ENCODE results near the gene SLCO2B1. TPM values are rescaled to one million over a fixed set of nuclear protein-coding genes. Genes with fewer than 3 reads are reported as not detected.

SLCO2B1 gene
- total RNA-seq, 2 donors from 2014 or later = 1.1 to 1.9 TPM

DNA sequence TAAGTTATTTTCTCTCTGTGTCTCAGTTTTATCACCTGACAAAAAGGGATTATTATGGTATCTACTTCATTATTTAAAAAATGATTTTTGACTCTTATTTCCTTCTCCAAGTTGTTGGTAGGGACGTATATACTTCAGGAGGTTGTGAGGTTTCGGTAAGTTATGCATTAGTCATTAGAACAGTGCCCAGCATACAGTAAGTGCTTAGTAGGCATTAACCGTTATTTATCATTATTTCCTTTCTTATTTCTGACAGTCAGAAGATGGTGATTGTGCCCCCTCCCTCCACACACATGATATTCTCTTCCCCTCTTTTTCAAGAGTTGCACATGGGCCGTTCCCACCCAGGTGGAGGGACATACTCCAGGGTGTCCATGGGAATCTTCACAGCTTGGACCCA lies 36.1 kb downstream of the SLCO2B1 start:
- no peak overlapping the region for H3K4me3 ChIP-seq (ENCODE audit: low read length)
- WGBS, 2 experiments (ENCODE audit: insufficient coverage in 1 of 2, insufficient read length in 1 of 2) = 89% methylated on average over 4 of the region's 4 CpGs; no CpG with 5 or more reads in 1 of the 2 experiments
- no peak overlapping the region for H3K27ac Mint-ChIP-seq
- H3K4me1 ChIP-seq (ENCODE audit: control insufficient read depth, insufficient read depth, low read length) = no peaks in the 10 kb centered on the region
- H3K36me3 ChIP-seq (ENCODE audit: control insufficient read depth, insufficient read depth, low read length) = no peaks in the 10 kb centered on the region
- TF ChIP-seq, protein P1, sequence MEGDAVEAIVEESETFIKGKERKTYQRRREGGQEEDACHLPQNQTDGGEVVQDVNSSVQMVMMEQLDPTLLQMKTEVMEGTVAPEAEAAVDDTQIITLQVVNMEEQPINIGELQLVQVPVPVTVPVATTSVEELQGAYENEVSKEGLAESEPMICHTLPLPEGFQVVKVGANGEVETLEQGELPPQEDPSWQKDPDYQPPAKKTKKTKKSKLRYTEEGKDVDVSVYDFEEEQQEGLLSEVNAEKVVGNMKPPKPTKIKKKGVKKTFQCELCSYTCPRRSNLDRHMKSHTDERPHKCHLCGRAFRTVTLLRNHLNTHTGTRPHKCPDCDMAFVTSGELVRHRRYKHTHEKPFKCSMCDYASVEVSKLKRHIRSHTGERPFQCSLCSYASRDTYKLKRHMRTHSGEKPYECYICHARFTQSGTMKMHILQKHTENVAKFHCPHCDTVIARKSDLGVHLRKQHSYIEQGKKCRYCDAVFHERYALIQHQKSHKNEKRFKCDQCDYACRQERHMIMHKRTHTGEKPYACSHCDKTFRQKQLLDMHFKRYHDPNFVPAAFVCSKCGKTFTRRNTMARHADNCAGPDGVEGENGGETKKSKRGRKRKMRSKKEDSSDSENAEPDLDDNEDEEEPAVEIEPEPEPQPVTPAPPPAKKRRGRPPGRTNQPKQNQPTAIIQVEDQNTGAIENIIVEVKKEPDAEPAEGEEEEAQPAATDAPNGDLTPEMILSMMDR (conservative IDR thresholded peaks at IDR 0.05) = no peak
- H3K4me1 Mint-ChIP-seq = peaks cover 5% of the 10 kb centered on the region
- no peak for DNase-seq
- no peaks in the 10 kb centered on the region for H3K27me3 ChIP-seq (ENCODE audit: control insufficient read depth, insufficient read depth, low read length, poor library complexity, severe bottlenecking)
- H3K27ac ChIP-seq (ENCODE audit: low read depth, low read length) = no peak overlapping the region
- H3K9me3 ChIP-seq (ENCODE audit: control insufficient read depth, low read length) = no peaks in the 10 kb centered on the region
- H3K36me3 Mint-ChIP-seq (ENCODE audit: low read depth) = no peaks in the 10 kb centered on the region
- no peaks in the 10 kb centered on the region for H3K9me3 Mint-ChIP-seq
- no peak overlapping the region for H3K4me3 Mint-ChIP-seq
- no peak overlapping the region for H3K9ac ChIP-seq (ENCODE audit: extremely low read depth, low read length, poor library complexity, severe bottlenecking)
- no peaks in the 10 kb centered on the region for H3K27me3 Mint-ChIP-seq (ENCODE audit: insufficient read depth)

DNA sequence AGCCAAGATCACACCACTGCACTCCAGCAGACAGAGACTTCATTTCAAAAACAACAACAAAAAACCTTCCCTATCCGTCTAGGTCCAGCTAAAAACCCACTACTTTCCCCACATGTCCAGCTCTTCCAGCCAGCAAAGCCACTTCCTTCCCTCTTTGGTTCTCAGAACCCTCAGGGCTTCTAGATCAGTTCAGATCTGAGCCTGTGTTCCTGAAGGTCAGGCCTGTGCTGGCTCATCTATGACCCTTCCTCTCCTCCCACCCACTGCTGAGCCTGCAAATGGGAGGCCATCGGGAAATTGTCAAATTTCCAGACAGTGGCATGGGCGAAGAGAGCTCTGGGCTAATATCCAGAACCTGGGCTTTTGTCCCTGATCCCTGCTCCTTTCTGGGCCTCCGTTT lies 37.8 kb downstream of the SLCO2B1 start:
- Mint-ChIP-seq H3K27me3 (ENCODE audit: insufficient read depth) (peaks cover 3% of the 10 kb centered on the region), H3K4me3 (no peak overlapping the region), H3K9me3 (no peaks in the 10 kb centered on the region), H3K36me3 (ENCODE audit: low read depth) (no peaks in the 10 kb centered on the region), H3K27ac (no peak overlapping the region), H3K4me1 (peaks cover 5% of the 10 kb centered on the region)
- H3K9ac ChIP-seq (ENCODE audit: extremely low read depth, low read length, poor library complexity, severe bottlenecking) = no peak overlapping the region
- no peak for DNase-seq
- no peak overlapping the region for H3K27ac ChIP-seq (ENCODE audit: low read depth, low read length)
- H3K4me1 ChIP-seq (ENCODE audit: control insufficient read depth, insufficient read depth, low read length) = no peaks in the 10 kb centered on the region
- no peaks in the 10 kb centered on the region for H3K27me3 ChIP-seq (ENCODE audit: control insufficient read depth, insufficient read depth, low read length, poor library complexity, severe bottlenecking)
- 89 to 97% methylated on average over 4 of the region's 4 CpGs for WGBS, 2 experiments (ENCODE audit: insufficient coverage in 1 of 2, insufficient read length in 1 of 2)
- TF ChIP-seq, protein P1 (conservative IDR thresholded peaks at IDR 0.05) = no peak
- no peaks in the 10 kb centered on the region for H3K36me3 ChIP-seq (ENCODE audit: control insufficient read depth, insufficient read depth, low read length)
- H3K9me3 ChIP-seq (ENCODE audit: control insufficient read depth, low read length) = no peaks in the 10 kb centered on the region
- H3K4me3 ChIP-seq (ENCODE audit: low read length) = no peak overlapping the region

DNA sequence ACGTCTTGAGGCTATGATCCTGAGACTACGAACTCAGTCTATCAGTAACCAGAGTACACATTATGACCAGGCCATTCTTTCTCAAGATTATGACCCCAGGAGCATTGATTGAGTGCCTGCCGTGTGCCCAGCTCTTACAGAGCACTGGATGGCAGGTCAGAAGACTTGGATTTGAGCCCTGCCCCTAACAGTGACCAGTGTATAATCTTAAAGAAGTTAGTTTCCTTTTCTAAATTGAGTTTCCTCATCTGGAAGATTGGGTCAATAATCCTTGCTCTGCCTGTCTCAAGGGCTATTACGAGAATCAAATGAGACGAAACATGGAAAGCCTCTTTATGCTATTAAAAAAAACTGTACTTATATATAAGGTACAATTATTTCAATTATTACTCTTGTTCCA lies 38.2 kb downstream of the SLCO2B1 start:
- DNase-seq = no peak
- Mint-ChIP-seq H3K4me1 (peaks cover 5% of the 10 kb centered on the region), H3K36me3 (ENCODE audit: low read depth) (no peaks in the 10 kb centered on the region), H3K4me3 (no peak overlapping the region), H3K9me3 (no peaks in the 10 kb centered on the region), H3K27ac (no peak overlapping the region), H3K27me3 (ENCODE audit: insufficient read depth) (peaks cover 3% of the 10 kb centered on the region)
- Histone ChIP-seq H3K4me1 (ENCODE audit: control insufficient read depth, insufficient read depth, low read length) (no peaks in the 10 kb centered on the region), H3K4me3 (ENCODE audit: low read length) (no peak overlapping the region), H3K27ac (ENCODE audit: low read depth, low read length) (no peak overlapping the region), H3K9me3 (ENCODE audit: control insufficient read depth, low read length) (no peaks in the 10 kb centered on the region), H3K9ac (ENCODE audit: extremely low read depth, low read length, poor library complexity, severe bottlenecking) (no peak overlapping the region), H3K36me3 (ENCODE audit: control insufficient read depth, insufficient read depth, low read length) (no peaks in the 10 kb centered on the region), H3K27me3 (ENCODE audit: control insufficient read depth, insufficient read depth, low read length, poor library complexity, severe bottlenecking) (no peaks in the 10 kb centered on the region)
- WGBS, 2 experiments (ENCODE audit: insufficient coverage in 1 of 2, insufficient read length in 1 of 2) = 82 to 85% methylated on average over 3 to 5 of the region's 5 CpGs
- TF ChIP-seq, protein P1 (conservative IDR thresholded peaks at IDR 0.05) = no peak
